NCI-H82 treated with DMSO at 0.1 percent for 48 hours (cell line): ENCODE measurements around the gene ANKRA2.
"Not testable (repeated sequence)": the region's sequence is repeated elsewhere in the genome, so short reads cannot be mapped to it uniquely, and the experiment has no call there.

Experiments used
- DNase-seq: peaks from one replicate; lab custom pipeline; 2025; ENCODE audit not compliant: unreplicated experiment; lab: John Stamatoyannopoulos, UW

The ANKRA2 gene

GRCh38 chr5:73552642-73553041, 12.8 kb downstream of the ANKRA2 start:
- no peak for DNase-seq

DNA sequence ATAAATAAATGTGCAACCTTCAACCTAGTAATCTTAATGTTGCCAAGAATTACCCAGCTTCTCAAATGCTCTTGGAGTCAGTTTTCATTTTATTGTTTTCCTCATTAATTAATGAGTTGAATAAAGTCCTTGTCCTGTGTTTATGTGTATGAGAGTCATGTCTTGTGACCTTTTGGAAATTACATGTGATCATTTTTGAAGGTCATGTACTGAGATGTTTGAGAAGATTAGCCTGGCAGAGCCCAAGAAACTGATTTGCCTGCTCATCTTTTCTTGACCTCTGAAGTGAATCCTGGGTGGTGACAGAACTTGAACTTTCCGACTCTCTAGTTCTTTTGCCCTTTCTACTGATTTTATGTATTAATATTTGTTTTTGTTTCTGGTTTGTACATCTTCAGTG, 15.4 kb downstream of the ANKRA2 start:
- no peak for DNase-seq

- no peak for DNase-seq
Observed at GRCh38 chr5:73545403-73545779, 20.0 kb downstream of the ANKRA2 start.

DNA sequence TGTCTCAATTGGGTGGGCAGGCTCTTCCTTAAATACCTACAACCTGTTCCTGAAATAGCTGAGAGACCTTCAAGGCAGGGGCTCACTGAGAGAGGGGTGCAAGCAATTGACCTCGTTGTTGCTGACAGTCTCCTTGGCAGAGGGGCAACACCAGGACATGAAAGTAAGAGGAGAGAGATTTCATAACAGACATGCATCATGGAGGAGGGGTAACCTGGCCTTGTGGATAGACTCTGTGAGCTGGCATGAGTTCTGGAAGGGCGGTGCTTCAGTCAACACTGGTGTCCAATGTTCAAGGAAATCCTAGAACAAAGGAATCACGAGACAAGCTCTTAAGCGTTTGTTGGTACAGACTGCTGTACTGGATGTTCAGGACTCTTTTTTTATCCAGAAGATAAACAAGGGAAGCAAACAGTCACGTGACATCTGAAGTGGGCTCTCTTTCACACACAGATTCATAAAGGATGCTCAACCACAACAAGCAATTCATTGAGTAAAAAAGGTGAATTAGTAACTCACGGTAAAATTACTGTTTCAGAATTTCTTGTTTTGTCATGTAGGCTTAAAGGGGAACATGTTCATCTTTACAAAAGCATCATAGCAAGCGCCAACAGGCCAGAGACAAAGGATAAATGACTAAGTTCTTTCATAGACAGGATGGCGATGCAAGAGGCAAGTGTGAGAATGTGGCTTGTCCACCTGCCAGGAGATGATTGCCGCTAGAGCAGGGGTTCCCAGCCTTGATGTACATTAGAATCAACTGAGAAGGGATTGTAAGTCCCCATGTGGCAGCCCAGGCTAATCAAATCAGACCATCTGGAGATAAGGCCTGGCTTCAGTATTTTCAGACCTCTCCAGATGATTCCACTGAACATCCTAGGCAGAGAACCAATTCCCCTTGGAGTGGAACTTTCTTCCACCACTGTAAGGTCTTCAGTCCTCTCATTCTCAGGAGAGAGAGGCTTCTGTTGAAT, 20.7 kb downstream of the ANKRA2 start:
- DNase-seq = peak; percentile 20

DNA sequence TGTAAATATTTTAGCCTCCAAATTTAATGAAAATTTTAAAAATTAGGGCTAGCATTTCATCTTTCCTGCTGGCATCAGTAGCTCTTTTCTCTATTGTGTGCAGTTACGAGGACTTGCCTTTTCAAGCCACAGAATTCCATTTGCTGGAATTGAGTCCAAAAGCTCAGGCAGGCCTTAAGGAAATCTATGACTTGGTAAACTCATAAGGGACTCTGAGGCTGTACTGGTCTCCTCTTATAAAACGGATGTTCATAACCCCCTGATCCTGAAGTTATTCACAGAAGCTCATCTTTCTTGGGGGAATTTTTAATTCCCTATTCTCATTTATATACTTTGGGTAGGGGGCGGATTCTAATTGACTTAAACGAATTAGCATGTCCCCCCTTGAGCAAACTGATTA, 23.4 kb downstream of the ANKRA2 start:
- no peak for DNase-seq

DNA sequence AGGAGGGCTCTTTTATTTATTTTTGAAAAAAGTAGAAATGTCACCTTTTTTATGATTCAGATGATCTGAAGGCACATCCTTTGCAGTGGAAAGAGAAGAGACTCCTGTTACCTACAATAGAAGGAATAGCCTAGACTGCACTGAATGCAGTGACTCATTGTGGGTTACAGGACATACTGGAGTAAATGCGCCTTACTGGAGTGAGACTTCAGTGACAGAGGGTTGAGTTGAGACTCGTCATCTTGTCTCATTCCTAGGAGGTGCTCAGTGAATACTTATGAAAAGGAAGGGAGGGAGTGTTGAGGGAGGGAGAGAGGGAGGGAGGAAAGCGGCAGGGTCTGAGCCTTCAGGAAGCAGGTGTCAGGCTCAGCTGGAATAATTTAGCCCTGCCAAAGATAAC, 25.2 kb downstream of the ANKRA2 start:
- DNase-seq = no peak

DNA sequence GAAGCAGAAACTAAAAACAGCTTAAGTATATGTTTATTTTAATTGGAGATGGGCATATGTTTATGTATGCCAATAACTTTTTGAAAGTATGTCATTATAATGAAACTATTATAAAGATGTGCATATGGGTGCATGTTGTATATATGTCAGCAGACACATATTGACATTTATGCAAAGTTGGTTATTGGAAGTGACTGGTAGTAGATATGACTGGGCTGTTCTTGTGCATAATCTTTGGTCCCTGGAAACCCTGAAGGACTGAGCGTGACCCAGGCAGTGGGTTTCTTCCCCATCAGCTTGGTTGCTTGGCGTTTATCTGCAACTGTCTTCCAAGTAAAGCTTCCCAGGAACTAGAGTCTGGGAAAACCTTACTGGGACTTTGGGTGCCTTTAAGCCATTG, 25.7 kb downstream of the ANKRA2 start:
- no peak for DNase-seq

GRCh38 chr5:73534971-73535370, 30.5 kb downstream of the ANKRA2 start:
- DNase-seq = no peak

GRCh38 chr5:73534011-73534644, 31.3 kb downstream of the ANKRA2 start:
- DNase-seq = no peak

DNA sequence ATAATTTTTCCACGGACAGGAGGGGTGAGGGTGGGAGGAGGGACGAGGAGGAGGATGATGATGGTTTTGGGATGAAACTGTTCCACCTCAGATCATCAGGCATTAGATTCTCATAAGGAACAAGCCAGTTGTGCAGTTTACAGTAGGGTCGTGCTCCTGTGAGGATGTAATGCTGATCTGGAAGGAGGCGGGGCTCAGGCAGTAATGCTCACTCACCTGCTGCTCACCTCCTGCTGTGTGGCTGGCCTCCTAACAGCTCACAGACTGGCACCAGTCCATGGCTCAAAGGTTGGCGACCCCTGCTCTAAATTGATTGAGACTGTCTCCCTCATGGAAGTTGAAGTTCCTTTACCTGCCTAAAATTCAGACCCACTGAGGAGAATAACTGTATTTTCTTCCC, 33.2 kb downstream of the ANKRA2 start:
- no peak for DNase-seq

GRCh38 chr5:73531356-73531755, 34.1 kb downstream of the ANKRA2 start:
- DNase-seq = no peak

DNA sequence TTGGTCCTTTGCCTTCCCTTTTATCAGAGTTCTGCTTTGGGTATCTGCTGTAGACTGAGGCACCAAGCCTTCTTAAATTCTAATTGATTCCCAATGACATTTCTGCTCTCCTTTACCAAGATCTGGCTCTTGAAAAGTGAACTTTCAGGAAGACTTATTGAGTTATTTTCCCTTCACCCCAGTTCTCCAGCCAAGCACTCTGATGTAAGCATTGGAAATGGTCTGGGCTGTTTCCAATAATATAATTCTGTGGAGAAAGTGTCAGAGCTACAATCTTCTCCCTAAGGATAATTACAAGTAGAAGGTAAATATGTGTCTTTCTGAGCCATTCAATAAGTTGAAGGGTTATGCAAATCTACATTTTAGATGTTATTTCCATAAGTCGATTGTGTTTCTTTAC, 36.4 kb downstream of the ANKRA2 start:
- no peak for DNase-seq

- no peak for DNase-seq
Observed at GRCh38 chr5:73528248-73528647, 37.2 kb downstream of the ANKRA2 start.

- no peak for DNase-seq
Observed at GRCh38 chr5:73525606-73526203, 39.7 kb downstream of the ANKRA2 start.

DNA sequence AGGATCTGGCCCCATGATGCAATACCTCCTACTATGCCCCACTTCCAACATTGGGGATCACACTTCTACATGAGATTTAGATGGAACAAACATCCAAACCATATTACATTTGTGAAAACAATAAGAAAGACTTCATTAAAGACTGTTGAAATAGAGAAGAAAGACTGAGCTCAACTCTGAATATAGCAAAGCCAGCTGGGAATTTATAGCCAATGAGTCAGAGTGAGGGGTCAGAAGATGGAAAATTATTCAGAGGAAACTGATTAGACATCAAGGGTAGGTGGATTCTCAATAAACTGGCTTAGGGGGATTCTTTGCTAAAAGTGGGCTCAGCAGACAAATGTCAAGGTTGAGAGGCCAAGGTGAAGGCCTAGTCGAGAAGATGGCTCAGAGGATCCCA, 41.6 kb downstream of the ANKRA2 start:
- DNase-seq = no peak

DNA sequence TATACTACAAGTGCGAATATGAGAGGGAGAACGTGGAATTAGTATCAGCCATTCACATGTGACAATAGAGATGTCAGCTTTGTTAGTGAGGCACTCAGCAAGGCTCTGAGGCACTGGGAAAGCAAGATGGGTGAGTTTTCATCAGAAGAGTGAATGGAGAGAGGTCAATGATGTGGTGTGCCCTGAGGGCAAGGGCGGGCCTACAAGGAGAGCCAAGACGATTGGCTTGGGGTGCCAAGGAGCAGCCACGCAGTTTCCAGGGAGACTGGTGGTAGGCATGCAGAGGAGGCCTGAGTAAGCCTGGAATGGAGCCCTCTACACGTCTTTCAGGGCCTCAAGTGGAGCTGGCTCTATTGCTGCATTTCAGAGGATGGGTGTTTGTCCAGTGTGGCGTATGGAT, 42.5 kb downstream of the ANKRA2 start:
- no peak for DNase-seq

GRCh38 chr5:73519531-73520283, 45.7 kb downstream of the ANKRA2 start:
- peak; percentile 52 for DNase-seq

DNA sequence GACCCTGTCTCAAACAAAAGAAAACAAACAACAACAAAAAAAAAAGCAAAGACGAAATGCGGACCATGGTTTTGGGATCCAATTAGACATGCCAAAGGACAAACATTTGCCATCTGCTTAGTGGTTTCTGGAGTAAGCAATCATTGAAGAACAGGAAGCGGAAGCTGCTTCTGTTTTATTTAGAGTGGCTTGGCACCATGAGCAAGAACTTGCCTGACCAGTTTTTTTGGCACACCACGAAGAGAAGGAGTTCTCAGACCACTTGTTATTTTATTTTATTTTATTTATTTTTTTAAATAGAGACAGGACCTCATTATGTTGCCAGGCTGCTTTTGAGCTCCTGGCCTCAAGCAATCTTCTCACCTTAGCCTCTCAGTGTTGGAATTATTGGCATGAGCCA, 50.2 kb downstream of the ANKRA2 start:
- no peak for DNase-seq

DNA sequence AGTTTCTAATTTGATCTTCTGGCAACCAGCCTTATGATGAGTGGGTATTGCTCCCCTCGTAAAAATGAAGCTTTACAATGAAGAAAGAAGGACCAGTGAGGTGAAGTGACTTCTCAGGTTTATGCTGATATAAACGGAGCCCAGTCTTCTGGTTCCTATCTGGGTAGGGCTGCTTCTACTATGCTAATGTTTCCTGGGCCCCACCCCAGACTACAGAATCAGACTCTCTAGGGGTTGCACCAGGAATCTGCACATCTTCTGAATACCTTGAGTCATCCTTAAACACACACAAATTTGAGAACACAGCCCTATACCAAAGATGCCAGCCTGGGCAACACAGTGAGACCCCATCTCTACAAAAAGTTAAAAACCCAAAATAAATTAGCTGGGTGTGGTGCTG, 51.0 kb downstream of the ANKRA2 start:
- no peak for DNase-seq

DNA sequence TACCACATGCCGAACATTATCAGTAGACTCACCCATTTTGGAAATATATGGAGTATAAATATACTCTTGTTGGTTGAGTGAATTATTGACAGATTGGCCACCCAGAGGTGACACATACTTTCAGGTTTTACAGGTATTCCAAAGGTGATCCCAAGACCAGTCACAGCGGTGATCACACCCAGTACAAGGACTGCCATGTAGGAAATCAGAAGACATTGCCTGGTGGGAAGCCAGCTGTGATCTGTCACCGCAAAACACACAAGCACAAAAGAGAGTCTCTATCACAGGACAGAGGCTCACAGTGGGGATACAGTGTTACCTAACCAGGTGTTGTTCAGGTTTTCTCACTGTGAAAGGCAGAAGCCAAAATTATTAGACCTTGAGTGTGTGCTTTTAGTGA, 51.4 kb downstream of the ANKRA2 start:
- no peak for DNase-seq

DNA sequence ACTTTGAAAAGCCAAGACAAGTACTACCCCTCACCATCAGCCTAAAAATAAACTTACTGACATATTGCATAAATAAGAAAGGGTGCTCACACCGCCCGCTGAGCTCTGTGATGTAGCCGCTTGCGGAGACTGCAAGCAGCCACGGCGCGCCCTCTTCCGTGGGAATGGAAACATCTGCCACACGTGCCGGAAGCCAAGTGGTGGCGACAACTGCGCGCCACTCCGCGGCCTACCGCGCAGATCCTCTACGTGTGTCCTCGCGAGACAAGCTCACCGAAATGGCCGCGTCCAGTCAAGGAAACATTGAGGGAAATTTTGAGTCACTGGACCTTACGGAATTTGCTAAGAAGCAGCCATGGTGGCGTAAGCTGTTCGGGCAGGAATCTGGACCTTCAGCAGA, 56.9 kb downstream of the ANKRA2 start:
- not testable (repeated sequence) for DNase-seq
